ENCODE measurements around the gene DBH.

GRCh38 chr9:133601746-133602145 is 34.4 kb upstream of the DBH start:
- no peak for TF ChIP-seq CTCF (IDR thresholded peaks at IDR 0.05; ENCODE audit: low read depth, low read length)
- TF ChIP-seq EZH2phosphoT487 (IDR thresholded peaks at IDR 0.05; ENCODE audit: low read depth), result no peak
